Measurements from ENCODE around the gene BNC2. TPM values are rescaled to one million over a fixed set of nuclear protein-coding genes. Genes with fewer than 3 reads are reported as not detected.

The BNC2 gene
- total RNA-seq, 4 donors from 2014 or later, result 3.8 to 14.9 (median 8.2) TPM

DNA sequence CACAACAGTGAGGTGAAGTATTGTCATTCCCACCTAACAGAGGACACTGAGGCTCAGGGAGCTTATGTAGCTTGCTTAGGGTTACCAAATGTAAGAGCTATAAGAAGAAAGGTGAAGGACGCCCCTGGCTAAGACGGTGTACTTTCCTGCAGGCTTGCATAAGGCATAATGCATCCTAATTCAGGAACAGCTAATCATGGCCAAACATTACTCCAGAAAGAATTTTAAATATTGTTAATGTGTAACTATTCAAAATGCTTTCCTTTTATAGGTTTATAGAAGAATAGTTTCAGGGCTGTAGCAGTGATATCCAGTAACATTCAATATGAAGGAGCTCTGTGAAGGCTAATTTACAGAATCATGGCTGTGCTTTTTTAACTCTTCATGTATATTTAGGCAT lies 479.1 kb downstream of the BNC2 start:
- H3K27me3 ChIP-seq, result no peaks in the 10 kb centered on the region
- no peak for DNase-seq
- intact Hi-C loops (cut with DNase I), result no loop called here
- no peak overlapping the region for H3K27ac ChIP-seq
- 51 to 88% methylated on average over 2 of the region's 2 CpGs for WGBS, 2 donors
- H3K4me3 ChIP-seq (replicated peaks in 1 of 3), result no peak overlapping the region
- H3K9me3 ChIP-seq, result no peaks in the 10 kb centered on the region
- TF ChIP-seq, protein P1, sequence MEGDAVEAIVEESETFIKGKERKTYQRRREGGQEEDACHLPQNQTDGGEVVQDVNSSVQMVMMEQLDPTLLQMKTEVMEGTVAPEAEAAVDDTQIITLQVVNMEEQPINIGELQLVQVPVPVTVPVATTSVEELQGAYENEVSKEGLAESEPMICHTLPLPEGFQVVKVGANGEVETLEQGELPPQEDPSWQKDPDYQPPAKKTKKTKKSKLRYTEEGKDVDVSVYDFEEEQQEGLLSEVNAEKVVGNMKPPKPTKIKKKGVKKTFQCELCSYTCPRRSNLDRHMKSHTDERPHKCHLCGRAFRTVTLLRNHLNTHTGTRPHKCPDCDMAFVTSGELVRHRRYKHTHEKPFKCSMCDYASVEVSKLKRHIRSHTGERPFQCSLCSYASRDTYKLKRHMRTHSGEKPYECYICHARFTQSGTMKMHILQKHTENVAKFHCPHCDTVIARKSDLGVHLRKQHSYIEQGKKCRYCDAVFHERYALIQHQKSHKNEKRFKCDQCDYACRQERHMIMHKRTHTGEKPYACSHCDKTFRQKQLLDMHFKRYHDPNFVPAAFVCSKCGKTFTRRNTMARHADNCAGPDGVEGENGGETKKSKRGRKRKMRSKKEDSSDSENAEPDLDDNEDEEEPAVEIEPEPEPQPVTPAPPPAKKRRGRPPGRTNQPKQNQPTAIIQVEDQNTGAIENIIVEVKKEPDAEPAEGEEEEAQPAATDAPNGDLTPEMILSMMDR (IDR thresholded peaks at IDR 0.05), result no peak
- no peak for TF ChIP-seq POLR2A (IDR thresholded peaks at IDR 0.05)
- H3K36me3 ChIP-seq, result no peaks in the 10 kb centered on the region
- H3K4me1 ChIP-seq, result no peaks in the 10 kb centered on the region

DNA sequence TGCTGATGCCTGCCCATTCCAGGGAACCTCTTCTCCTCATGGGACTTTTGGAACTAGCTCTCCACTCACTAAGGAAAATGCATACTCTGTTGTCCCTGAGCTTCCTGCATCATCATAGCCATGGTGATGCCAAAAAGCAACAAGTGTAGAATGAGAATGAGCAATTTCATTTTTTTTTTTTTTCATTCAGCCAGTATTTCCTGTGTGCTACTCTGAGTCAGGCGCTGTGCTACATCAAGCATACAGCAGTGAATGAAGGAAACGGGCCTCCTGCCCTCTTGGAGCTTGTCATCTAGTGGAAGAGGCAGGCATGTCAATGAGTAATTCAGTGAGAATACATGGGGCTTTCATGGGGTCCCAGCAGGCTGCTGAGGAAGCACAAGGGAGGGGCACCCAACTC lies 483.1 kb downstream of the BNC2 start:
- WGBS, 2 donors, result 94 to 96% methylated on average over 2 of the region's 2 CpGs
- no peaks in the 10 kb centered on the region for H3K4me1 ChIP-seq
- intact Hi-C loops (cut with DNase I), result no loop called here
- H3K9me3 ChIP-seq, result no peaks in the 10 kb centered on the region
- no peak overlapping the region for H3K27ac ChIP-seq
- no peaks in the 10 kb centered on the region for H3K36me3 ChIP-seq
- DNase-seq, result no peak
- H3K27me3 ChIP-seq, result no peaks in the 10 kb centered on the region
- TF ChIP-seq, protein P1 (IDR thresholded peaks at IDR 0.05), result no peak
- TF ChIP-seq POLR2A (IDR thresholded peaks at IDR 0.05), result no peak
- no peak overlapping the region for H3K4me3 ChIP-seq (replicated peaks in 1 of 3)

DNA sequence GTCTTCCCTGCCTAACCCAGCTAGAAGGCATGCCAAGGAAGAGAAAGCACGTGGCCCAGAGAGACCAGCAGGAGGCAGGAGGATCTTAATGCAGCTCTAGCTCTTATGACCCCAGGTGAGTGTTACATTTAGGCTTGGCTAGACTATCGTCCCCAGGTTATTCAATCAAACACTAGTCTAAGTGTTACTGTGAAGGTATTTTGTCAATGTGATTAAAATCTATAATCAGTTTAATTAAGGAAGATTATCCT lies 483.7 kb downstream of the BNC2 start:
- Histone ChIP-seq H3K27ac (no peak overlapping the region), H3K27me3 (no peaks in the 10 kb centered on the region), H3K36me3 (no peaks in the 10 kb centered on the region), H3K4me1 (no peaks in the 10 kb centered on the region), H3K9me3 (no peaks in the 10 kb centered on the region), H3K4me3 (replicated peaks in 1 of 3) (no peak overlapping the region)
- no peak for DNase-seq
- WGBS, 2 donors, result 62% methylated on average over 2 of the region's 2 CpGs
- intact Hi-C loops (cut with DNase I), result no loop called here
- TF ChIP-seq, protein P1 (IDR thresholded peaks at IDR 0.05), result no peak
- TF ChIP-seq POLR2A (IDR thresholded peaks at IDR 0.05), result no peak

DNA sequence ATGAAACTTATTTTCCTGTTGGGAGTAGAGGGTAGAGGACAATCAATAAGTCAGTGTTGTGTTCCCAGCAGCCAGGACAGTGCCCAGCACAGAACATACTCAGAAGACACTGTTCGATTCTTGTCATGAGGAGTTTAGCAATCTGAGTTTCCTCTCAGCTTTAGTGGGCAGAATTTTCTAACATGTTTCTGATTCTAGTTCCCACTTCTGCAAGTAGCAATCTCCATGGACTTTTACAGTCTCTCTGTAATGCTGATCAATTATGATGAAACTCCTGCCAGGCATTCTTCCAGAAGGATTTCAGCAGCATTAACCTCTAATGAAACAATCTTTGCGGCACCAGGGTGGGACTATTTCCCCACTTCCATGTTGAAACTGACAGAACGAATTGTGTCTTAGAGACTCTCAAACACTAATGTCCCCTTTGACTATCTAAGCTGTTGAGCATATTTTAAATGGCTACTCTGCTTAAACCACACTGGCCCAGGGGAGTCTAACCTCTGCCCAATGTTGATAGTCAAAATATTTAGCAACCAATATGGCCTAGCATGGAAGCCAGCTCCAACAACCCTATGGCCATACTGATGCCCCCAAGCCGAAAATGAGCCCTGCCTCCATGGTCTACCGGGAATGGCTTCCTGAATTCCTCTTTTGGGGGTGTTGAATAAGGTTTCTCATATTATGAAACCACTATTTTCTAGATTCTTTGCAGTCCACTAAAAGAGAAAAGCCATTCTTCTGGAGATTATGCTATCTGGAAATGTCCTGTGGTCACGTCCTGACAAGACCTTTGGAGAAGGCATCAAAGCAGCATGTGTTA lies 484.3 kb downstream of the BNC2 start:
- WGBS, 2 donors, result 90 to 96% methylated on average over 6 of the region's 6 CpGs
- intact Hi-C loops (cut with DNase I), result no loop called here
- Histone ChIP-seq H3K4me1 (no peaks in the 10 kb centered on the region), H3K27me3 (no peaks in the 10 kb centered on the region), H3K4me3 (replicated peaks in 1 of 3) (no peak overlapping the region), H3K36me3 (no peaks in the 10 kb centered on the region), H3K27ac (no peak overlapping the region), H3K9me3 (no peaks in the 10 kb centered on the region)
- TF ChIP-seq, protein P1 (IDR thresholded peaks at IDR 0.05), result no peak
- no peak for TF ChIP-seq POLR2A (IDR thresholded peaks at IDR 0.05)
- DNase-seq, result no peak

DNA sequence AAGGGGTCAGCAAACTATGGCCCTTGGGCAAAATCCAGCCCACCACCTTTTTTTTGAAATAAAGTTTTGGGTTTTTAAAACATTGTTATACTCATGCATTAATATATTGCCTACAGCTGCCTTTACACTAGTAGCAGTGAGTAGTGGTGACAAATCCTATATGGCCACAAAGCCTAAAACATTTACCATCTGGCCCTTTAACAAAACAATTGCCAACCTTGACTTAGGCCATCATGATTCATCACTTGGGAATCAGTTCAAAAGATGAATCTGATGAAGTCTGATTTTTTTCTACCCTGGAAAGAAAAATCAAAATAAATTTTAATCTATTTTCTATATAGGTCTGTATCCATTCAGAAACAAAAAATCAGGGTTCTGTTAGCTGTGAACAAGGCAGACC lies 484.9 kb downstream of the BNC2 start:
- intact Hi-C loops (cut with DNase I), result no loop called here
- H3K36me3 ChIP-seq, result no peaks in the 10 kb centered on the region
- no peaks in the 10 kb centered on the region for H3K27me3 ChIP-seq
- no peak overlapping the region for H3K4me3 ChIP-seq (replicated peaks in 1 of 3)
- H3K4me1 ChIP-seq, result no peaks in the 10 kb centered on the region
- H3K9me3 ChIP-seq, result no peaks in the 10 kb centered on the region
- TF ChIP-seq, protein P1 (IDR thresholded peaks at IDR 0.05), result no peak
- no peak for TF ChIP-seq POLR2A (IDR thresholded peaks at IDR 0.05)
- H3K27ac ChIP-seq, result no peak overlapping the region
- DNase-seq, result no peak
